NCI-H460 (cell line): ENCODE data around the gene TXNDC15. TPM values are rescaled to one million over a fixed set of nuclear protein-coding genes. Genes with fewer than 3 reads are reported as not detected.
"Not testable (repeated sequence)": the region's sequence is repeated elsewhere in the genome, so short reads cannot be mapped to it uniquely, and the experiment has no call there.

ENCODE experiments used
- DNase-seq: peaks from one replicate; pipeline ENCODE4 v3.0.0-alpha.2; 2016; ENCODE audit warnings: low read depth; ENCODE audit errors: extremely low read depth
- polyA plus RNA-seq: library from polyadenylated mRNA; depleted of rRNA; stranded (reverse); fragments of >200 nt; gene quantifications from 2 replicates; pipeline ENCODE4 v1.2.3, GENCODE V29; 2014; cell fraction: nucleus; rRNA removed
- total RNA-seq: library from RNA; depleted of rRNA; stranded (reverse); fragments of >200 nt; shearing (Covaris generic); gene quantifications from 2 replicates; pipeline ENCODE4 v1.2.3, GENCODE V29; 2014; rRNA removed

The TXNDC15 gene
- total RNA-seq, result 86.7 and 104 TPM in 2 replicates
- 137 and 138 TPM in 2 replicates for polyA plus RNA-seq

GRCh38 chr5:134873987-134874830, at the start of gene TXNDC15:
TSS of gene TXNDC15 (plus strand) at chr5:134874371. CDS start at chr5:134874428, 57 bp downstream.
- DNase-seq, result peak; percentile 74

- DNase-seq, result no peak
These were observed 49.5 kb upstream of the TXNDC15 start for GRCh38 chr5:134824681-134825080.

GRCh38 chr5:134825212-134825611, 49.0 kb upstream of the TXNDC15 start:
- DNase-seq, result no peak

GRCh38 chr5:134833340-134834032, 40.7 kb upstream of the TXNDC15 start:
- no peak for DNase-seq

- no peak for DNase-seq
These were observed 38.5 kb upstream of the TXNDC15 start for GRCh38 chr5:134835623-134836022.

- DNase-seq, result no peak
These were observed 36.5 kb upstream of the TXNDC15 start for GRCh38 chr5:134837530-134838181.

- DNase-seq, result not testable (repeated sequence)
These were observed 35.8 kb upstream of the TXNDC15 start for GRCh38 chr5:134838361-134838760.

GRCh38 chr5:134840811-134841210, 33.4 kb upstream of the TXNDC15 start:
- no peak for DNase-seq

GRCh38 chr5:134844252-134844651, 29.9 kb upstream of the TXNDC15 start:
- DNase-seq, result no peak

- DNase-seq, result no peak
These were observed 28.8 kb upstream of the TXNDC15 start for GRCh38 chr5:134845335-134845851.

GRCh38 chr5:134845852-134846640, 28.1 kb upstream of the TXNDC15 start, which contains the start of gene C5orf24:
TSS of gene C5orf24 (plus strand) at chr5:134845968. CDS start at chr5:134854901, 8,933 bp downstream.
- DNase-seq, result peak; percentile 94

GRCh38 chr5:134846641-134846960, 27.6 kb upstream of the TXNDC15 start:
- no peak for DNase-seq

GRCh38 chr5:134849434-134849933, 24.7 kb upstream of the TXNDC15 start:
- not testable (repeated sequence) for DNase-seq

- peak; percentile 26 for DNase-seq
These were observed 22.8 kb upstream of the TXNDC15 start for GRCh38 chr5:134851307-134851923.

GRCh38 chr5:134856465-134856864, 17.7 kb upstream of the TXNDC15 start:
- DNase-seq, result not testable (repeated sequence)

- no peak for DNase-seq
These were observed 16.8 kb upstream of the TXNDC15 start for GRCh38 chr5:134857401-134857800.

- no peak for DNase-seq
These were observed 9.5 kb upstream of the TXNDC15 start for GRCh38 chr5:134864707-134865106.

- no peak for DNase-seq
These were observed 677 bp upstream of the TXNDC15 start for GRCh38 chr5:134873494-134873893.

GRCh38 chr5:134874831-134875655, 872 bp downstream of the TXNDC15 start:
- DNase-seq, result peak; percentile 47
